ENCODE results near the gene CCDC102A.

The CCDC102A gene

DNA sequence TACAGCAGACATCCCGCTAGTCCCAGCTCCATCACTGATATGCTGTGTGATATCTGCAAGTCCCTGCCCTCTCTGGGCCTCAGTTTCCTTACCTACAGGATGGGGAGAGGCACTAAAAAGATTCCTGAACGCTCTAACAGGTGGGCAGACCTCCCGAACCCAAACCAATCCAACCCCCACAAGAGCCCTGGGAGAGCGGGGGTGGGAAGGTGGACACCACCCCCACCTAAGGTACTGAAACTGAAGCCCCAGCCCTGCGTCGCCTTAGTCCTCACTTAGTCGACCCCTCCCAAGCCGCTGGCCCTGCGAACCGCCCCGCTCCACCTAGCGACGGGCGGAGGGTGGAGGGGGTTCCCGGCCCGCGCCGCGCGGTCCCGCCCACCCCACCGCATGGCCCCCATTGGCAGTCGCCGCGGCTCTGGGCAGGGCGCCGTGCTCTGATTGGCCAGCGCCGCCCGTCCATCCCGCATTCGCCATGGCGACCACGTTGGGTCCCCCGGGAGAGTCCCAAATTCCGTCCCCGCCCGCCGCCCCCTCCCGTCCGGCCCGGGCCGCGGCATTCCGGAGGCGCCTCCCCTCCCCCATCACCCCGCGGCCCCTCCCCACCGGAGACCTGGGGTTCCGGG, 578 bp downstream of the CCDC102A start:
- DNase-seq, result peak; percentile 74

DNA sequence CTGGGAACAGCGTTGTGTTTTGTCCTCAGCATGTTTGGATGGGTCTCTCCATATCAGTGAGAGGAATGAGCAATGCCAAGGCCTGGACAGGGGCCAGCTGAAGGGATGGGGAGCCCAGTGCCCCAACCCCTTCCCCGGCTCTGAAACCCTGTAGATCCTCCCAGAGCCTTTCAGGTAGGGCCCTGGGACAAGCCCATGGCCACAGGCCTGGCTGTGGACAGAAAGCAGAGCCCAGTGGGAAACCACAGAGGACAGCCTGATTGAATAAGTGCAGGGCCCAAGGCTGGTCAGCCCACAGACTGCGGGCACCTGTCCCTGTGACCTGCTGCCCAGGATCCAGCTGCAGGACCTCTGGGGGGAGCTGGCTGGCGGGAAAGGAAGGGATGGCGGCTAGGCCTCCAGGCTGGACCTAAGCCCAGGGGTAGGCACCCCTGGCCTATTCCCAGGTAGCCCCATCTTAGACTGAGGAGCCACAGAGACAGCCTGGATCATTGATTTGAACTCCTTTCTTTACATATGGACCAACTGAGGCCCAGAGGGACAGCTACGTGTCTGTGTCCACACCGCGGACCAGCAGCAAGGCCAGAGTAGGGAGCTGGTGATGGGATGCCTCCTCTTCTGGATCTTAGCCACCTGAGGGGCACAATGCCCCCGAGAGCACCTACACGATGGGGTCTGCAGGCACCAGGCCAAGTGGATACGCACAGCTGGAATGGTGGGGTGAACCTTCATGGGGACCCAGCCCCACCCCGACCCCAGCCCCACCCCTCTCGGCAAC, 1.3 kb downstream of the CCDC102A start:
- DNase-seq, result no peak

GRCh38 chr16:57534337-57534880, 2.0 kb downstream of the CCDC102A start:
- no peak for DNase-seq

- peak; percentile 33 for DNase-seq
Measured at GRCh38 chr16:57533431-57534336, 2.7 kb downstream of the CCDC102A start.

- no peak for DNase-seq
Measured at GRCh38 chr16:57532266-57532625, 4.1 kb downstream of the CCDC102A start.

GRCh38 chr16:57531635-57532265, 4.6 kb downstream of the CCDC102A start:
- DNase-seq, result no peak

GRCh38 chr16:57531253-57531575, 5.2 kb downstream of the CCDC102A start:
- no peak for DNase-seq

DNA sequence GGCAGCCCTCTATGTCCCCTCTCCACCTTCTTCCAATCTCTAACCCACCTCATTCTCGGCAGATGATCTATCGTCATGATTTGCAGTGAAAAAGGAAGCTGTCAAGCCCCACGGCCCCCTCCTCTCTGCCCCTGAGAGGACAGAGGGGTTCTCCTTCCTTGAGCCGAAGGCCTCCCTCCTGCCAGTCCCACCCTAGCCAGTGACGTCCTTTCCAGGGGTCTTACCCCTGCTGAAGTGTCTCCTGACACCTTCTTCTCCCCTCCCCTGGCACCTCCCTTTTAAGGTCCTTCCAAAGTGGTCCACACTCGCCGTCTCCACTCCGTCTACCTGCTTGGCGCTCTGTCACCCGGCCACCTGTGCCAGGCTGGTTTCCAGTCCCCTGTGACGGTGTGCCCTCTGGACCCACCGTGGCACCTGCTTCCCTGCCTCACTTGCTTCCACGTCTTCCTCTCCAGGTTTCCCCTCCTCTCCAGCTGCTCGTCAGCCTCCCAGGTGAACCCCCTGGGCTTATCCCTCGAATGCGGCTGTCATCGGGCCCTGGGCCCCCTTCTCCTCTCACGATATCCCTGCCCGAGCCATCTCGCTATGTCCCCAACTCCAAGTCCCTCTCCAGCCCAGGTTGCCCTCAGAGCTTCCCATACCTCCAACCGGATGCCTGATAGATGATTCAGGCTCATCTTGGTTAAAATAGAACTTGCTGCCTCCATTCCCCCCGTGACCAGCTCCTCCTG, 5.7 kb downstream of the CCDC102A start:
- no peak for DNase-seq

DNA sequence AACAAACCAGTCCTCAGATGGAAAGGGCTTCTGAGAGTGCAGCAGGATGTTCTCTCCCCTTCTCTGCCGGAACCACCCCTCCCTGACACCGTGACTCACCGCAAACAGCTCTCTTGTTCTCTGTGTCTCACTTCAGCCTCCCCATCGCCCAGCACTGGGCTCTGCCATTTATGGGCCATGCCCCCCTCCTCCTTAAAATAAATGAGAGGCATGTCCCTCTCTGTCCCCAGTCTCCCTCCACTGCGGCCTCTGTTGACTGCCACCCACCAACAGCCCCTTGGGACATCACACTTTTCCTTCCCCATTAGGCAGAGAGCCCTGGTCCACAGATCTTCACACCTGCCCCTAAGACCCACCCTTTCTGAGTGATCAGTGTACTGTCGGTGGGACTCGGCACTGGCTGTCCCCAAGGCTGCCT, 6.3 kb downstream of the CCDC102A start:
- DNase-seq, result no peak

GRCh38 chr16:57529391-57530103, 6.8 kb downstream of the CCDC102A start:
- no peak for DNase-seq

GRCh38 chr16:57528499-57529390, 7.6 kb downstream of the CCDC102A start:
- no peak for DNase-seq

DNA sequence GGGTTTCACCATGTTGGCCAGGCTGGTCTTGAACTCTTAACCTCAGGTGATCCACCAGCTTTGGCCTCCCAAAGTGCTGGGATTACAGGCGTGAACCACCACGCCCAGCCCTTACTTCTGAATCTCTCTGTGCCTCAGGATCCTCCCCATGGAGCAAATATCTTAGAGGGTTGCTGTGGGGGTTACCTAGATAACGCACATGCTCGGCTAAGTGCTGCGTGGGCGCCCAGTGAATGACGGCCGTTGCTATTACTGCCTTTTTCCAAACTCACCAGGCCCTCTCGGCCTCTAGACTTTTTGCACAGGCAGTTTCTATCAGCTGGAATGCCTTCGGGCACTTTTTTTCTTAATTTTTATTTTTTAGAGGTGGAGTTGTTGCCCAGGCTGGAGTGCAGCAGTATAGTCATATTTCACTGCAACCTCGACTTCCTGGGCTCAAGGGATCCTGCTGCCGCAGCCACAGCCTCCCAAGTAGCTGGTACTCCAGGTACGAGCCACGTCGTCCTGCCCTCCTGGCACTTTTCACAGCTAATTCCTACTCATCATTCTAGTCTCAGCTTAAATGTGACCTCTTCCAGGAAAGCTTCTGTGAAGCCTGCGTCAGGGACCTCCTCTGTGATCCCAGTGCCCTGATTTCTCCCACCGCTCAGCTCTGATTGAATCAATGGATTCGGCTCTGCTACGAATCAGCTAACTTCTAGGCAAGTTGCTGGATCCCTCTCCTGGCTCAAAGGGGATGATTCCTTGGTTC, 8.6 kb downstream of the CCDC102A start:
- DNase-seq, result no peak

DNA sequence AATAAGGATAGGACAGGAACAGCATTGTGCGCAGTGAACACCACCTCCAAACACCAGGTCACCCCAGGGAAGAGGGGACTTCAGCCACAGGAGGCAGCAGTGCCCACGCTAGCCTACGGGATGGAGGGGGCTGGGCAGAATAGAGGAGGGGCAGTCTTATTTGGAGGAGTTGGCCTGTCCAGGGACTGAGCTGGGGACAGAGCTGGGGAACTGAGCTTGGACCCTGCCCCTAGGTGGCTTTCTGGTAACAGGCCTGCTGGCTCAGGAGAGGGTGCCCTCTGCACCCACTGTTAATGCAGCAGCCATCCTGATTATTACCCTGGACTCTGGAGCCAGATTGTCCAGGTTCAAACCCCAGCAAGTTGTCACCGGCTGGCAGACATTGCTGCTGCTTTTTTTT, 9.3 kb downstream of the CCDC102A start:
- DNase-seq, result no peak

- no peak for DNase-seq
Measured at GRCh38 chr16:57526498-57526897, 9.9 kb downstream of the CCDC102A start.

DNA sequence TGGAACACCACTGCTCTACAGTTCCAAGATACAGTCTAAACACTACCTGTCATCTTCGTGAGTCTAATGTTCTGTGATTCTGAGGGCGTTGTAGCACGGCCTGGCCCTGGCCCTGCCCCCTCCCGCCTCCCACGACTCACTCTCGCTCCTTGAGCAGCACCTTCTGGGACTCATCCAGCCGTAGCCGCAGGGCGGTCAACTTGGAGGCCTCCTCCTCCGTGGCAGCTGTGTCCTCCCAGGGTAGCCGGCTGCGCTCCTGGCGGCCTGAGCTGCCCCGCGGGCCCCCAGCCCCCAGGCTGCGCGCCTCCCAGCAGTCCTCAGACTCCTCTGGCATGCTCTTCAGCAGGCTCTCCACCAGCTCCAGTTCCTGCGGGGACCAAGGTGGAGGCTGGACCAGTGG, 10.6 kb downstream of the CCDC102A start:
- DNase-seq, result no peak

- DNase-seq, result no peak
Measured at GRCh38 chr16:57522960-57523359, 13.4 kb downstream of the CCDC102A start.

DNA sequence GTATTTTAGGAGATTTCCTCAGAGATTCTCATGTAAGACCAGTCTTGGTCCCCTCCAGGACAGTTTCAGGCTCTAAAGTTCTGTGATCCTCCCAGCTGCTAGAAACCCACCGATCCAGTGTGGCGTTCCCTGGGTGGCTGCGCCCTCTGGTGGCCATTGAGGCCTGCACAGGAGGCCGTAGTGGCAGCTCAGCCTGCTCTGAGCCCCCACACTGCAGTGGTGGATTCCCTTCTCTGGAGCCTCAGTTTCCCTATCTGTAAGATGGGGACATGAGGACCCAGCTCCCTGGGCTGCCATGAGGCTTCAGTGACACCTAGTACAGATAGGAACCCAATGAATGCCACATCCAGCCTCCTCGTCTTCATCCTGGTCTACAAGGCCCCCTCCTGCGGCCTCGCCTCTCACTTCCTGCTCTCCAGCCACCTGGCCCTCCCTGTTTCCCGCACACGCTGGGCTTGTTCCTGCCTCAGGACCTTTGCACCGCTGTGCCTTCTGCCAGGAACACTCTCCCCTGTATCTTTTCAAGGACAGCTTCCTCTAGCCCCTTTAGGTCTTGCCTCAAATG, 16.5 kb downstream of the CCDC102A start:
- no peak for DNase-seq

GRCh38 chr16:57518922-57519321, 17.4 kb downstream of the CCDC102A start:
- DNase-seq, result no peak

DNA sequence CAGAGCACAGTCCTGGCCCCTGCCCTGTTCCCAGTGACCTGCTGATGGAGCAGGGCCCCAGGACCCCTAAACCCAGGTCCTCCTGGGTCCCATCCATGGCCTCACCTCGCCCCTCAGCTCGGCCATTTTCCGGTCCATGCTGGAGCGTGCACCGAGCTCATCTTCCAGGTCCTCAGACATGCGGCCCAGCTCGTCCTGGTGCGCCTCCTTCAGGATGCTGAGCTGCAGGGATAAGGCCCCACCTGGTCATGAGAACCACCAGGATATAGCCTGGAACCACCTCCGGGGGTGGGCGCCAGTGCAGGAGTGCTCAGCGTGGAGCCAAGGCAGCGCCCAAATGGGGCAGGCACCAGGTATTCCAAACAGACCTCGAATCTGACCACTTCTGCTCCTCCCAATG, 17.9 kb downstream of the CCDC102A start:
- no peak for DNase-seq
